K562 (cell line): ENCODE results near the gene LMO2.

Experiments used
- CTCF ChIP-seq, 3 experiments: IDR thresholded peaks in 2 of 3; conservative IDR thresholded peaks in 1 of 3; 2 replicates each; pipeline ENCODE4 v1.5.1; 2011 to 2012; ENCODE audit warnings: low read length in 3 of 3, mild to moderate bottlenecking in 3 of 3, control low read depth in 2 of 3, improper control_type of control experiment in 1 of 3, inconsistent platforms in 1 of 3, low read depth in 1 of 3, mixed read lengths in 1 of 3, moderate library complexity in 1 of 3; ENCODE audit not compliant: insufficient read depth in 2 of 3
- E2F6 ChIP-seq, 2 experiments: IDR thresholded peaks; 2 replicates each; pipeline ENCODE4 v1.6.1; 2011; ENCODE audit warnings: borderline replicate concordance in 1 of 2, control low read depth in 1 of 2, low read depth in 1 of 2, low read length in 1 of 2, mild to moderate bottlenecking in 1 of 2, mixed read lengths in 1 of 2, moderate library complexity in 1 of 2; ENCODE audit not compliant: insufficient read depth in 1 of 2, insufficient read length in 1 of 2, poor library complexity in 1 of 2, severe bottlenecking in 1 of 2; ENCODE audit errors: extremely low read depth in 1 of 2
- ELF1 ChIP-seq: fragments of 200-800 bp; sonication (Bioruptor generic); IDR thresholded peaks from 2 replicates; pipeline ENCODE4 v1.6.1; 2016; ENCODE audit warnings: missing genetic modification characterization, missing compliant biosample characterization
- JUN ChIP-seq, 2 experiments: sonication (generic) in 1 of 2; formaldehyde crosslinking in 1 of 2; IDR thresholded peaks; 2 replicates each; pipeline versions ENCODE4 v1.6.1 to v1.8.0; 2012 to 2022; ENCODE audit warnings: borderline replicate concordance in 2 of 2, mild to moderate bottlenecking in 2 of 2, improper control_type of control experiment in 1 of 2, low read depth in 1 of 2, low read length in 1 of 2, missing genetic modification reagents in 1 of 2
- TAF1 ChIP-seq: IDR thresholded peaks from 2 replicates; pipeline ENCODE4 v1.6.1; 2011; ENCODE audit warnings: mild to moderate bottlenecking, low read length, moderate library complexity; ENCODE audit not compliant: insufficient read depth, control insufficient read depth, severe bottlenecking; ENCODE audit errors: extremely low read depth
- USF1 ChIP-seq: sonication (generic); formaldehyde crosslinking; IDR thresholded peaks from 2 replicates; pipeline ENCODE4 v1.9.0; 2022; ENCODE audit warnings: mild to moderate bottlenecking, missing genetic modification reagents
- ZC3H8 ChIP-seq: fragments of 450-650 bp; IDR thresholded peaks from 2 replicates; pipeline ENCODE4 v1.6.1; 2017
- ZFP1 ChIP-seq: fragments of 450-650 bp; formaldehyde crosslinking; IDR thresholded peaks from 2 replicates; pipeline ENCODE4 v1.4.0; 2020; ENCODE audit warnings: mild to moderate bottlenecking, mixed read lengths
- ZKSCAN1 ChIP-seq: fragments of 150-350 bp; IDR thresholded peaks from 2 replicates; pipeline ENCODE4 v1.6.1; 2016; ENCODE audit warnings: low read depth, low read length
- ZNF239 ChIP-seq: fragments of 250-450 bp; sonication (Bioruptor Pico); IDR thresholded peaks from 2 replicates; pipeline ENCODE4 v1.4.0; 2020; ENCODE audit warnings: mild to moderate bottlenecking

- TF ChIP-seq JUN (IDR thresholded peaks at IDR 0.05; ENCODE audit: borderline replicate concordance, low read depth, low read length) (no peak), JUN (CRISPR knock-in tag; IDR thresholded peaks at IDR 0.05; ENCODE audit: borderline replicate concordance) (no peak), CTCF (IDR thresholded peaks at IDR 0.05 in 2 of 3, conservative IDR thresholded peaks at IDR 0.05 in 1 of 3; ENCODE audit: insufficient read depth in 2 of 3, low read depth in 1 of 3, low read length in 3 of 3) (no peak), TAF1 (no peak), ZNF239 (CRISPR knock-in tag) (no peak), ZKSCAN1 (no peak), USF1 (CRISPR knock-in tag) (no peak), ELF1 (tag) (no peak), ZFP1 (no peak), E2F6 (IDR thresholded peaks at IDR 0.05; ENCODE audit: borderline replicate concordance in 1 of 2, extremely low read depth in 1 of 2, insufficient read depth in 1 of 2, insufficient read length in 1 of 2, low read depth in 1 of 2, low read length in 1 of 2, poor library complexity in 1 of 2, severe bottlenecking in 1 of 2) (no peak), ZC3H8 (no peak)
Observed at GRCh38 chr11:33904102-33904501, 12.2 kb upstream of the LMO2 start.
